SK-N-SH treated with all-trans-retinoic acid at 6 μM for 48 hours (cell line): ENCODE results near the gene LIFR.

Source experiments
- ARNTL ChIP-seq: fragments of 450-650 bp; formaldehyde crosslinking; IDR thresholded peaks from 2 replicates; pipeline ENCODE4 v1.5.0; 2020; ENCODE audit warnings: low read depth, mild to moderate bottlenecking, moderate library complexity, borderline replicate concordance
- ESRRG ChIP-seq: fragments of 250-450 bp; sonication (Bioruptor Pico); IDR thresholded peaks from 2 replicates; pipeline ENCODE4 v1.6.1; 2021; ENCODE audit warnings: mild to moderate bottlenecking
- GLIS3 ChIP-seq: fragments of 250-450 bp; sonication (Bioruptor Pico); IDR thresholded peaks from 2 replicates; pipeline ENCODE4 v1.5.0; 2020; ENCODE audit warnings: mild to moderate bottlenecking, moderate library complexity
- OSR1 ChIP-seq: fragments of 250-450 bp; sonication (Bioruptor Pico); IDR thresholded peaks from 2 replicates; pipeline ENCODE4 v1.8.0; 2022; ENCODE audit warnings: moderate library complexity, mild to moderate bottlenecking, inconsistent platforms
- ZNF565 ChIP-seq: fragments of 450-650 bp; formaldehyde crosslinking; conservative IDR thresholded peaks from 2 replicates; pipeline ENCODE4 v1.5.0; 2020; ENCODE audit warnings: low read depth, mild to moderate bottlenecking, moderate library complexity
- TF ChIP-seq, protein P1 (sequence below): fragments of 250-450 bp; sonication (Bioruptor Pico); IDR thresholded peaks from 2 replicates; pipeline ENCODE4 v1.5.0; 2020; ENCODE audit warnings: mild to moderate bottlenecking, moderate library complexity
- TF ChIP-seq, protein P2 (sequence below): fragments of 250-450 bp; sonication (Bioruptor Pico); IDR thresholded peaks from 2 replicates; pipeline ENCODE4 v1.8.0; 2020; ENCODE audit warnings: mild to moderate bottlenecking, moderate library complexity, borderline replicate concordance

DNA sequence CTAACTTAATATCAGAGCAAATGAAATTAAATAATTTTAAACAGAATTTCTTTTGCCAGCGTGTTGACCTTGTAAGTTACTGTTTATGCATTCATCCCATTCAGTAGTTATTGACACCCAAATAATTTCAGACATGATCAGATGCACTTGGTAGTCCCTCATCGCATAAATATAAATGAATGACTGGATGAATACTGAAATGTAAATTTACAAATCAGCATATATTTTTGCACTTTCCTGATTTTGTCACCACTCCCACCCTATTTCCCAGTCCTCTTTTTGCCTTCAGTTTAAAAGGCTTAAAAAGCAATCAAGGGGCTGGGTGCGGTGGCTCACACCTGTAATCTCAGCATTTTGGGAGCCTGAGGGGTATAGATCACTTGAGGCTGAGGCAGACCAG lies 17.1 kb upstream of the LIFR start:
- no peak for TF ChIP-seq ARNTL (CRISPR knock-in tag)
- TF ChIP-seq, protein P1, sequence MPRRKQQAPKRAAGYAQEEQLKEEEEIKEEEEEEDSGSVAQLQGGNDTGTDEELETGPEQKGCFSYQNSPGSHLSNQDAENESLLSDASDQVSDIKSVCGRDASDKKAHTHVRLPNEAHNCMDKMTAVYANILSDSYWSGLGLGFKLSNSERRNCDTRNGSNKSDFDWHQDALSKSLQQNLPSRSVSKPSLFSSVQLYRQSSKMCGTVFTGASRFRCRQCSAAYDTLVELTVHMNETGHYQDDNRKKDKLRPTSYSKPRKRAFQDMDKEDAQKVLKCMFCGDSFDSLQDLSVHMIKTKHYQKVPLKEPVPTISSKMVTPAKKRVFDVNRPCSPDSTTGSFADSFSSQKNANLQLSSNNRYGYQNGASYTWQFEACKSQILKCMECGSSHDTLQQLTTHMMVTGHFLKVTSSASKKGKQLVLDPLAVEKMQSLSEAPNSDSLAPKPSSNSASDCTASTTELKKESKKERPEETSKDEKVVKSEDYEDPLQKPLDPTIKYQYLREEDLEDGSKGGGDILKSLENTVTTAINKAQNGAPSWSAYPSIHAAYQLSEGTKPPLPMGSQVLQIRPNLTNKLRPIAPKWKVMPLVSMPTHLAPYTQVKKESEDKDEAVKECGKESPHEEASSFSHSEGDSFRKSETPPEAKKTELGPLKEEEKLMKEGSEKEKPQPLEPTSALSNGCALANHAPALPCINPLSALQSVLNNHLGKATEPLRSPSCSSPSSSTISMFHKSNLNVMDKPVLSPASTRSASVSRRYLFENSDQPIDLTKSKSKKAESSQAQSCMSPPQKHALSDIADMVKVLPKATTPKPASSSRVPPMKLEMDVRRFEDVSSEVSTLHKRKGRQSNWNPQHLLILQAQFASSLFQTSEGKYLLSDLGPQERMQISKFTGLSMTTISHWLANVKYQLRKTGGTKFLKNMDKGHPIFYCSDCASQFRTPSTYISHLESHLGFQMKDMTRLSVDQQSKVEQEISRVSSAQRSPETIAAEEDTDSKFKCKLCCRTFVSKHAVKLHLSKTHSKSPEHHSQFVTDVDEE: no peak
- TF ChIP-seq GLIS3: no peak
- TF ChIP-seq OSR1 (CRISPR knock-in tag): no peak
- TF ChIP-seq, protein P2, sequence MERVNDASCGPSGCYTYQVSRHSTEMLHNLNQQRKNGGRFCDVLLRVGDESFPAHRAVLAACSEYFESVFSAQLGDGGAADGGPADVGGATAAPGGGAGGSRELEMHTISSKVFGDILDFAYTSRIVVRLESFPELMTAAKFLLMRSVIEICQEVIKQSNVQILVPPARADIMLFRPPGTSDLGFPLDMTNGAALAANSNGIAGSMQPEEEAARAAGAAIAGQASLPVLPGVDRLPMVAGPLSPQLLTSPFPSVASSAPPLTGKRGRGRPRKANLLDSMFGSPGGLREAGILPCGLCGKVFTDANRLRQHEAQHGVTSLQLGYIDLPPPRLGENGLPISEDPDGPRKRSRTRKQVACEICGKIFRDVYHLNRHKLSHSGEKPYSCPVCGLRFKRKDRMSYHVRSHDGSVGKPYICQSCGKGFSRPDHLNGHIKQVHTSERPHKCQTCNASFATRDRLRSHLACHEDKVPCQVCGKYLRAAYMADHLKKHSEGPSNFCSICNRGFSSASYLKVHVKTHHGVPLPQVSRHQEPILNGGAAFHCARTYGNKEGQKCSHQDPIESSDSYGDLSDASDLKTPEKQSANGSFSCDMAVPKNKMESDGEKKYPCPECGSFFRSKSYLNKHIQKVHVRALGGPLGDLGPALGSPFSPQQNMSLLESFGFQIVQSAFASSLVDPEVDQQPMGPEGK (CRISPR knock-in tag): no peak
- no peak for TF ChIP-seq ZNF565 (CRISPR knock-in tag)
- no peak for TF ChIP-seq ESRRG
